GM20000 (cell line): Measurements from ENCODE around the gene NOC2L.
A peak's percentile ranks its signal among the peaks of the same experiment; 100 is the strongest.

Experiments used
- DNase-seq: peaks from one replicate; pipeline ENCODE4 v3.0.0; 2012; ENCODE audit warnings: low spot score
- TF ChIP-seq, protein P1 (sequence below): IDR thresholded peaks from 2 replicates; pipeline ENCODE4 v1.5.1; 2012; ENCODE audit warnings: mild to moderate bottlenecking, control low read depth; ENCODE audit errors: extremely low read depth, missing control alignments

The NOC2L gene

DNA sequence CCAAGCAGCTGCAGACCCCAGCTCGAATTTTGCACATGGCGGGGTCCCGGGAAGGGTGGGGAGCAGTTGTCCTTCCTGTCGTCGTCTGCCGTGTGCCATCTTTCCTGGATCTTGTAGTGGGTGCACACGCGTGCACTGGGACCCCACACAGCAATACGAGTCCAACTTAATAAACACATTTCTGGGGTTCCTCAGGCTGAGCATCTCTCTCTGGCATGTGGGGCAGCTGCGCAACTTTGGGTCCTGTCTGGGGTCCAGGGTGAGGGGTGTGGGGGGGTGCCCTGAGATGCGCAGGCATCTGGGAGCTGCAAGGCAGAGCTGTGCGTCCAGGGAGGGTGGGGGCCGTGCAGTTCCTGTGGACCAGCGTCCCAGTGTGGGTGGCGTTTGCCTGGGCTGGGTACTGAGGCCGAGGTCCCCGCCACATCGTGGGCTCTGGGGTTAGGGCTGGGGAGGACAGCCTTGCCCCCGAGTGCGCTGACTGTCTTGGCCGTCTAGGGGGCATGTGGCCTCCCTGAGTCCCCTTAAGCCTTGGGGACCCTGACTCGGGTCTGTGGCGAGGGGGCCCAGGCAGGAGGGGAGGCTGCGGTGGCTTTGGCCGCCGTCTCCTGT, 6.6 kb upstream of the NOC2L start:
- TF ChIP-seq, protein P1, sequence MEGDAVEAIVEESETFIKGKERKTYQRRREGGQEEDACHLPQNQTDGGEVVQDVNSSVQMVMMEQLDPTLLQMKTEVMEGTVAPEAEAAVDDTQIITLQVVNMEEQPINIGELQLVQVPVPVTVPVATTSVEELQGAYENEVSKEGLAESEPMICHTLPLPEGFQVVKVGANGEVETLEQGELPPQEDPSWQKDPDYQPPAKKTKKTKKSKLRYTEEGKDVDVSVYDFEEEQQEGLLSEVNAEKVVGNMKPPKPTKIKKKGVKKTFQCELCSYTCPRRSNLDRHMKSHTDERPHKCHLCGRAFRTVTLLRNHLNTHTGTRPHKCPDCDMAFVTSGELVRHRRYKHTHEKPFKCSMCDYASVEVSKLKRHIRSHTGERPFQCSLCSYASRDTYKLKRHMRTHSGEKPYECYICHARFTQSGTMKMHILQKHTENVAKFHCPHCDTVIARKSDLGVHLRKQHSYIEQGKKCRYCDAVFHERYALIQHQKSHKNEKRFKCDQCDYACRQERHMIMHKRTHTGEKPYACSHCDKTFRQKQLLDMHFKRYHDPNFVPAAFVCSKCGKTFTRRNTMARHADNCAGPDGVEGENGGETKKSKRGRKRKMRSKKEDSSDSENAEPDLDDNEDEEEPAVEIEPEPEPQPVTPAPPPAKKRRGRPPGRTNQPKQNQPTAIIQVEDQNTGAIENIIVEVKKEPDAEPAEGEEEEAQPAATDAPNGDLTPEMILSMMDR = no peak
- no peak for DNase-seq

GRCh38 chr1:964691-965525, 5.9 kb upstream of the NOC2L start:
- TF ChIP-seq, protein P1 = no peak
- no peak for DNase-seq

GRCh38 chr1:963746-964525, 4.9 kb upstream of the NOC2L start:
- DNase-seq = no peak
- TF ChIP-seq, protein P1 = no peak

DNA sequence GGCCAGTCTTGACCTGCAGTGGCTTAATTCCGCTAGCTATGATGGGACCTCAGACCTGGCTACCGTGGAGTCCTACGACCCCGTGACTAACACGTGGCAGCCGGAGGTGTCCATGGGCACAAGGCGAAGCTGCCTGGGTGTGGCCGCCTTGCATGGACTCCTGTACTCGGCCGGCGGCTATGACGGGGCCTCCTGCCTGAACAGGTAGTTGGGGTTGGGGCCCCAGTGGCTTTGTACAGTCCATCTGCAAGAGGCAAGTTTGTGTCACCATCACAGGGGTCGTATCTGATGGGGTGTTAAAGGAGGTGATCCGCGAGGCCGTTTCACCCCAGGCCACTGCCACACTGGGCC, 4.2 kb upstream of the NOC2L start:
- TF ChIP-seq, protein P1 = no peak

GRCh38 chr1:962381-963300, 3.6 kb upstream of the NOC2L start:
- DNase-seq = no peak
- TF ChIP-seq, protein P1 = no peak

More for the DNA sequence above, 4.2 kb upstream of the NOC2L start:
- DNase-seq = no peak

- DNase-seq = peak; percentile 75
- TF ChIP-seq, protein P1 = no peak
Measured at GRCh38 chr1:961132-961669, 2.1 kb upstream of the NOC2L start.
